Thyroid gland (tissue), 4 donors: ENCODE data around the gene ST6GALNAC3.

Experiments
- POLR2A ChIP-seq, 2 donors: fragments of 450-650 bp; IDR thresholded peaks; one replicate each; pipeline ENCODE4 v1.6.1; 2017; ENCODE audit warnings: antibody characterized with exemption in 2 of 2, mild to moderate bottlenecking in 2 of 2, moderate library complexity in 1 of 2
- TF ChIP-seq, protein P1 (sequence below), 6 experiments: fragments of 200-600 bp in 3 of 6; fragments of 450-650 bp in 3 of 6; sonication (generic) in 3 of 6; IDR thresholded peaks; one replicate each; pipeline ENCODE4 v1.5.1; 2016 to 2019; ENCODE audit warnings: antibody characterized with exemption in 6 of 6, mild to moderate bottlenecking in 2 of 6, inconsistent platforms in 1 of 6, moderate library complexity in 1 of 6

DNA sequence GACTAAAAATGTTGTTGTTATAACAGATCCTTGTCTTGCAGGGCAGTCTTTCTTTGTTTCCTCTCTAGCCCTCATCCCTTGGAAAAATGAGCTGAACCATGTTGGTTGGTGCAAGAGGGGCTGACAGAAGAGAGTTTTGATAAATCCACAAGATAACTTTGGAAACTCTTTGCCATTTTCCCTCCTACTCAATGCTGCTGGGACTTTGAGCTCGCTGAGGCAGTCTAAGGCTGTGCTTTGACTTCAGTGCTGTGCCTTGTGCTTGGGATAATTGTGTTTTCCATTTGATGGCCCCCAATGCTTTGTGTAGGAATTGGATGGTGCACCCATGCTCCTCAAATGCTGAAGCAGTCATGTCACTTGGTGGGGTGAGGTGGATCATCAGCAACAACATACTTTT lies 31.7 kb downstream of the ST6GALNAC3 start:
- TF ChIP-seq, protein P1, sequence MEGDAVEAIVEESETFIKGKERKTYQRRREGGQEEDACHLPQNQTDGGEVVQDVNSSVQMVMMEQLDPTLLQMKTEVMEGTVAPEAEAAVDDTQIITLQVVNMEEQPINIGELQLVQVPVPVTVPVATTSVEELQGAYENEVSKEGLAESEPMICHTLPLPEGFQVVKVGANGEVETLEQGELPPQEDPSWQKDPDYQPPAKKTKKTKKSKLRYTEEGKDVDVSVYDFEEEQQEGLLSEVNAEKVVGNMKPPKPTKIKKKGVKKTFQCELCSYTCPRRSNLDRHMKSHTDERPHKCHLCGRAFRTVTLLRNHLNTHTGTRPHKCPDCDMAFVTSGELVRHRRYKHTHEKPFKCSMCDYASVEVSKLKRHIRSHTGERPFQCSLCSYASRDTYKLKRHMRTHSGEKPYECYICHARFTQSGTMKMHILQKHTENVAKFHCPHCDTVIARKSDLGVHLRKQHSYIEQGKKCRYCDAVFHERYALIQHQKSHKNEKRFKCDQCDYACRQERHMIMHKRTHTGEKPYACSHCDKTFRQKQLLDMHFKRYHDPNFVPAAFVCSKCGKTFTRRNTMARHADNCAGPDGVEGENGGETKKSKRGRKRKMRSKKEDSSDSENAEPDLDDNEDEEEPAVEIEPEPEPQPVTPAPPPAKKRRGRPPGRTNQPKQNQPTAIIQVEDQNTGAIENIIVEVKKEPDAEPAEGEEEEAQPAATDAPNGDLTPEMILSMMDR (IDR thresholded peaks at IDR 0.05) = no peak
- TF ChIP-seq POLR2A (IDR thresholded peaks at IDR 0.05) = no peak
